A549 (cell line): ENCODE results near the gene SHC1. TPM values are rescaled to one million over a fixed set of nuclear protein-coding genes. Genes with fewer than 3 reads are reported as not detected.

Source experiments
- ATAC-seq, 2 experiments: fragments of 200-7000 bp in 1 of 2; fragments of >200 bp in 1 of 2; cut with Nextera tagmentation in 1 of 2; cut with Tn5 transposase in 1 of 2; 3 replicates each; pipeline versions ENCODE4 v1.8.0 to v1.9.1; 2018 to 2020; ENCODE audit warnings: mild to moderate bottlenecking in 1 of 2, moderate library complexity in 1 of 2
- CTCF ChIA-PET: fragments of 300-600 bp; sonication (Branson Sonifier 250); formaldehyde crosslinking; extraction: SDS; loops from one replicate; lab custom pipeline; 2021; ENCODE audit warnings: antibody characterized with exemption, inconsistent platforms; lab: Yijun Ruan, JAX
- POLR2A ChIA-PET: fragments of 350-600 bp; formaldehyde crosslinking; extraction: SDS; loops from one replicate; lab custom pipeline; 2021; ENCODE audit warnings: antibody characterized with exemption, inconsistent platforms; lab: Yijun Ruan, JAX
- DNase-seq, 2 experiments: peaks; one replicate each; pipeline versions ENCODE4 v3.0.0 to v3.0.0-alpha.2; 2011 to 2016; ENCODE audit warnings: low read depth in 1 of 2, low spot score in 1 of 2
- FAIRE-seq: peaks from 2 replicates; lab custom pipeline; 2011; peaks lifted over from hg19 to GRCh38; lab: Jason Lieb, UNC
- H3K27ac ChIP-seq, 2 experiments: fragments of >200 bp; sonication (Bioruptor Twin); formaldehyde crosslinking; 3 replicates each; pipeline ENCODE4 v1.5.1; 2016 to 2017
- H3K4me1 ChIP-seq: fragments of >200 bp; sonication (Bioruptor Twin); formaldehyde crosslinking; 3 replicates; pipeline ENCODE4 v1.6.1; 2016
- H3K4me2 ChIP-seq: fragments of >200 bp; sonication (Bioruptor Twin); formaldehyde crosslinking; 3 replicates; pipeline ENCODE4 v1.6.1; 2016
- H3K4me3 ChIP-seq: fragments of >200 bp; sonication (Bioruptor Twin); formaldehyde crosslinking; 3 replicates; pipeline ENCODE4 v1.5.1; 2016
- H3K9me3 ChIP-seq: fragments of >200 bp; sonication (Bioruptor Twin); formaldehyde crosslinking; 3 replicates; pipeline ENCODE4 v1.6.1; 2016
- BCL3 ChIP-seq: fragments of >200 bp; sonication (Bioruptor Twin); formaldehyde crosslinking; IDR thresholded peaks from 3 replicates; pipeline ENCODE4 v1.6.1; 2016
- BHLHE40 ChIP-seq: IDR thresholded peaks from 2 replicates; pipeline ENCODE4 v1.6.1; 2012; ENCODE audit warnings: low read depth, low read length, inconsistent platforms
- CBX8 ChIP-seq: fragments of 200-600 bp; sonication (generic); IDR thresholded peaks from 2 replicates; pipeline ENCODE4 v1.6.1; 2016
- CEBPB ChIP-seq, 2 experiments: fragments of >200 bp in 1 of 2; sonication (Bioruptor Twin) in 1 of 2; formaldehyde crosslinking in 1 of 2; IDR thresholded peaks; 2 replicates each; pipeline ENCODE4 v1.6.1; 2012 to 2016
- CHD2 ChIP-seq: fragments of 150-350 bp; IDR thresholded peaks from 2 replicates; pipeline ENCODE4 v1.6.1; 2014; ENCODE audit warnings: low read length; ENCODE audit not compliant: partially characterized antibody
- EHMT2 ChIP-seq: fragments of 200-600 bp; sonication (generic); IDR thresholded peaks from 2 replicates; pipeline ENCODE4 v1.6.1; 2016; ENCODE audit warnings: antibody characterized with exemption, low read depth, mild to moderate bottlenecking, moderate library complexity
- ELK1 ChIP-seq: fragments of 150-350 bp; IDR thresholded peaks from 2 replicates; pipeline ENCODE4 v1.6.1; 2014; ENCODE audit warnings: low read depth, mild to moderate bottlenecking, low read length
- FOSL2 ChIP-seq, 2 experiments: fragments of 450-650 bp in 1 of 2; fragments of >200 bp in 1 of 2; sonication (Bioruptor Twin) in 1 of 2; formaldehyde crosslinking; IDR thresholded peaks; 2 replicates each; pipeline versions ENCODE4 v1.5.0 to v1.6.1; 2016 to 2020; ENCODE audit warnings: mild to moderate bottlenecking in 1 of 2, moderate library complexity in 1 of 2
- HDAC2 ChIP-seq: fragments of 200-600 bp; sonication (generic); IDR thresholded peaks from 2 replicates; pipeline ENCODE4 v1.6.1; 2016
- HEYL ChIP-seq: fragments of 250-450 bp; sonication (Bioruptor Pico); IDR thresholded peaks from 2 replicates; pipeline ENCODE4 v1.8.0; 2021; ENCODE audit warnings: mild to moderate bottlenecking, moderate library complexity
- MAFK ChIP-seq: fragments of 450-650 bp; IDR thresholded peaks from 2 replicates; pipeline ENCODE4 v1.6.1; 2014; ENCODE audit not compliant: partially characterized antibody
- MYC ChIP-seq: IDR thresholded peaks from 2 replicates; pipeline ENCODE4 v1.6.1; 2012; ENCODE audit warnings: mild to moderate bottlenecking, inconsistent platforms, low read length, improper control_type of control experiment, borderline replicate concordance
- NFE2L2 ChIP-seq: fragments of 150-350 bp; conservative IDR thresholded peaks from 2 replicates; pipeline ENCODE4 v1.6.1; 2014; ENCODE audit warnings: low read length
- NR3C1 ChIP-seq: fragments of >200 bp; sonication (Bioruptor Twin); formaldehyde crosslinking; IDR thresholded peaks from 3 replicates; pipeline ENCODE4 v1.6.1; 2017
- POLR2A ChIP-seq: IDR thresholded peaks from 2 replicates; pipeline ENCODE4 v1.6.1; 2012; ENCODE audit warnings: mild to moderate bottlenecking, low read length
- RCOR1 ChIP-seq: fragments of 150-350 bp; IDR thresholded peaks from 2 replicates; pipeline ENCODE4 v1.6.1; 2014; ENCODE audit warnings: antibody characterized with exemption, low read length, low read depth
- RNF2 ChIP-seq: fragments of 200-600 bp; sonication (generic); IDR thresholded peaks from 2 replicates; pipeline ENCODE4 v1.6.1; 2016; ENCODE audit warnings: low read depth, mild to moderate bottlenecking, antibody characterized with exemption, moderate library complexity, borderline replicate concordance
- TP53 ChIP-seq: fragments of 250-450 bp; sonication (Bioruptor Pico); IDR thresholded peaks from 2 replicates; pipeline ENCODE4 v1.5.0; 2021; ENCODE audit warnings: mild to moderate bottlenecking, moderate library complexity
- ZFP36 ChIP-seq: fragments of 450-650 bp; IDR thresholded peaks from 2 replicates; pipeline ENCODE4 v1.6.1; 2014; ENCODE audit warnings: borderline replicate concordance; ENCODE audit not compliant: partially characterized antibody
- ZNF302 ChIP-seq: fragments of 250-450 bp; sonication (Bioruptor Pico); IDR thresholded peaks from 2 replicates; pipeline ENCODE4 v1.9.0; 2021; ENCODE audit warnings: inconsistent platforms, mild to moderate bottlenecking, moderate library complexity
- WGBS: methylation state at CpG from one replicate; pipeline ENCODE4 v1.1.6; 2017; ENCODE audit errors: missing lambda C conversion rate; 5-methylcytosine and 5-hydroxymethylcytosine counted together
- polyA plus RNA-seq, 4 experiments: library from polyadenylated mRNA; depleted of rRNA in 3 of 4; stranded (reverse); fragments of >200 nt; fragmentation: RNase III in 1 of 4; extraction: RNeasy Plus Mini Kit Qiagen cat#74134 plus additional on column Dnase treatment in 1 of 4; gene quantifications; 2 replicates in 3 of 4; 3 replicates in 1 of 4; pipeline ENCODE4 v1.2.3, GENCODE V29; 2011 to 2017
- TF ChIP-seq, protein P1 (sequence below): fragments of 250-450 bp; sonication (Bioruptor Pico); IDR thresholded peaks from 2 replicates; pipeline ENCODE4 v1.5.0; 2021; ENCODE audit warnings: mild to moderate bottlenecking, moderate library complexity, borderline replicate concordance
- TF ChIP-seq, protein P2 (sequence below): fragments of 250-450 bp; sonication (Bioruptor Pico); IDR thresholded peaks from 2 replicates; pipeline ENCODE4 v1.5.0; 2020; ENCODE audit warnings: low read depth, mild to moderate bottlenecking, moderate library complexity

Gene SHC1
- polyA plus RNA-seq, 2 of the 4 experiments (the other 2 are of a cell fraction) = 118 to 174 TPM

DNA sequence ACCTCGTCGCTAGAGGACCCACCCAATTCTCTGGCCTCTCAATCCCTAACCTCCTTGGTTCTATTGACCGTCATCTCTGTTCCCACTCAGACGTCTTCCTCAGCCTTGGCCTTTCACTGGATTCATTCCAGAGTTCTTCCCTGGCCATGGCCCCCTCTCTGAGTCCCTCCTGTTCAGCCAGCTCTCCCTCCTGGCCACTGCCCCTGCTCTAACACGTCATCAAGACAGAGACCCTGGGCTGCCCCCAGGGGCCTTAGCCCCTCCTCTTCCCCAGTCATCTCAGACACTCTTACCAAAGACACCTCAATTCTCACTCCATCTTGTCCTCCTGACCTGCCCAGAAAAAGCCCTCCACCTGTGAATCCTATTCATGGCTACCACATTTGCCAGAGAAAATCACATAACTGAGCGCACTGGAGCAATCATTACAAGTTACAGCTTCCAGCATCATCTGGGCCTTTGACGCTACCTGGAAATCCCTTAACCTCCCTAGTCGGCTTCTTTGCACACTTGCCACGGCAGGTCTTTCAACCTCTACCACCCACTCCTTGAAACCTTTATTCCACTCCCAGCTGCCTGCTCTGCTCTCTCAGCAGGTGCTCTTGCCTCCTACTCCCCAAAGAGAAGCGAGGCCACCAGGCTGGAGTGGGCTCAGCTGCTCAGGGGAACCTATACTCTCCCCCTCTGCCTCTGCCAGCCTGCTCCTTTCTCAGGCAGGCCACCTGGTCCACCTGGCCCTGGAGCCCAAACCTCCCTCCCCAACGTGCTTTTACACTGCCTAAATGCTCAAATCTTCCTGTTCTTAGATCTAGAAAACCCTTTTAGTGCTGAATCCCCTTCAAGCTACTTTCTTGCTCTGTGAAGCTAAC is 49.1 kb upstream of the SHC1 start:
- 91% methylated on average over 11 of the region's 11 CpGs for WGBS
- no peak for DNase-seq
- TF ChIP-seq ZFP36 (no peak), RCOR1 (no peak), BCL3 (no peak), POLR2A (no peak), NFE2L2 (no peak), CEBPB (IDR thresholded peaks at IDR 0.05) (no peak), ZNF302 (no peak), HDAC2 (no peak), ELK1 (no peak), BHLHE40 (no peak), RNF2 (no peak), HEYL (CRISPR knock-in tag) (no peak), FOSL2 (IDR thresholded peaks at IDR 0.05) (no peak), FOSL2 (CRISPR knock-in tag; IDR thresholded peaks at IDR 0.05) (no peak), CHD2 (no peak), CBX8 (no peak), TP53 (CRISPR knock-in tag) (no peak), MYC (no peak)
- TF ChIP-seq, protein P1, sequence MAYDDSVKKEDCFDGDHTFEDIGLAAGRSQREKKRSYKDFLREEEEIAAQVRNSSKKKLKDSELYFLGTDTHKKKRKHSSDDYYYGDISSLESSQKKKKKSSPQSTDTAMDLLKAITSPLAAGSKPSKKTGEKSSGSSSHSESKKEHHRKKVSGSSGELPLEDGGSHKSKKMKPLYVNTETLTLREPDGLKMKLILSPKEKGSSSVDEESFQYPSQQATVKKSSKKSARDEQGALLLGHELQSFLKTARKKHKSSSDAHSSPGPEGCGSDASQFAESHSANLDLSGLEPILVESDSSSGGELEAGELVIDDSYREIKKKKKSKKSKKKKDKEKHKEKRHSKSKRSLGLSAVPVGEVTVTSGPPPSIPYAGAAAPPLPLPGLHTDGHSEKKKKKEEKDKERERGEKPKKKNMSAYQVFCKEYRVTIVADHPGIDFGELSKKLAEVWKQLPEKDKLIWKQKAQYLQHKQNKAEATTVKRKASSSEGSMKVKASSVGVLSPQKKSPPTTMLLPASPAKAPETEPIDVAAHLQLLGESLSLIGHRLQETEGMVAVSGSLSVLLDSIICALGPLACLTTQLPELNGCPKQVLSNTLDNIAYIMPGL (CRISPR knock-in tag) = no peak
- TF ChIP-seq, protein P2, sequence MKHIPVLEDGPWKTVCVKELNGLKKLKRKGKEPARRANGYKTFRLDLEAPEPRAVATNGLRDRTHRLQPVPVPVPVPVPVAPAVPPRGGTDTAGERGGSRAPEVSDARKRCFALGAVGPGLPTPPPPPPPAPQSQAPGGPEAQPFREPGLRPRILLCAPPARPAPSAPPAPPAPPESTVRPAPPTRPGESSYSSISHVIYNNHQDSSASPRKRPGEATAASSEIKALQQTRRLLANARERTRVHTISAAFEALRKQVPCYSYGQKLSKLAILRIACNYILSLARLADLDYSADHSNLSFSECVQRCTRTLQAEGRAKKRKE (CRISPR knock-in tag) = no peak
- Histone ChIP-seq H3K4me1 (peaks cover 76% of the 10 kb centered on the region), H3K9me3 (no peaks in the 10 kb centered on the region), H3K27ac (peak overlapping the region; percentile 96 to 99; a peak in 3 of 6 replicates), H3K4me2 (no peak overlapping the region), H3K4me3 (no peak overlapping the region)
- ChIA-PET CTCF (interaction anchor here (0.8 to 2.3 kb wide), 4 partner anchors 65 to 540 kb away, joined by 3 to 10 read pairs (median 4); no protein-coding TSS in a partner anchor), POLR2A (no interaction called here)
- no peak for ATAC-seq
- FAIRE-seq = no peak

- Histone ChIP-seq H3K4me2 (peak overlapping the region; percentile 76; the same call in 2 of the 3 replicates), H3K4me3 (no peak overlapping the region), H3K27ac (peak overlapping the region; percentile 96 to 99), H3K4me1 (peaks cover 74% of the 10 kb centered on the region), H3K9me3 (no peaks in the 10 kb centered on the region)
- DNase-seq = no peak
- ChIA-PET CTCF (interaction anchor here (0.8 to 2.3 kb wide), 2 partner anchors 66 to 276 kb away, joined by 3 to 10 read pairs; no protein-coding TSS in a partner anchor), POLR2A (no interaction called here)
- no peak for ATAC-seq
- no peak for FAIRE-seq
- TF ChIP-seq MAFK (peak; percentile 25), EHMT2 (no peak), NR3C1 (no peak)
- WGBS = 80% methylated on average over 8 of the region's 8 CpGs
Measured at GRCh38 chr1:155018617-155019348, 48.2 kb upstream of the SHC1 start.
